ENCODE data around the gene NKG7.

Gene NKG7

DNA sequence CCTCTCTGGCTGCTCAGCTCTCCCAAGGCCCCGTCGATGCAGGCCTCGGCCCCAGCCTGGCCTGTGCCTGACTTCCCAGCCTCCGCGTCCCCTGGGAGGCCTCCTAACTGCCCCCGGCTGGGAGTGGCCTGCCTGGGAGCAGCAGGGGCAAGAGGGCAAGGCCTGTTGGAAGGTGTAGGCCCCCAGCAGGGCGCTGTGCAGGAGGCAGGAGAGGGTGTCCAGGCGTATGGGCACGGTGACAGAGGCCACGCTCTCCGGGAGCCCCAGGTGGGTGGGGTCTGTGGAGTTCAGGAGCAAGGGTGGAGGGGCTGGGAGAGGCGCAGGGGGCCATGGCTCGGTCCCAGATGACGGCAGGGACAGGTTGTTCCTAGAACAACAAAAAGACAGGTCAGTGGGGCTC lies 16.7 kb upstream of the NKG7 start:
- no peak for DNase-seq (ENCODE audit: low read depth, low spot score)
- in situ Hi-C loops (cut with HindIII; ENCODE audit: low sequenced_read_pairs) = no loop called here
- no peak overlapping the region for H3K4me3 ChIP-seq (ENCODE audit: low read depth, low read length)
- TF ChIP-seq, protein P1, sequence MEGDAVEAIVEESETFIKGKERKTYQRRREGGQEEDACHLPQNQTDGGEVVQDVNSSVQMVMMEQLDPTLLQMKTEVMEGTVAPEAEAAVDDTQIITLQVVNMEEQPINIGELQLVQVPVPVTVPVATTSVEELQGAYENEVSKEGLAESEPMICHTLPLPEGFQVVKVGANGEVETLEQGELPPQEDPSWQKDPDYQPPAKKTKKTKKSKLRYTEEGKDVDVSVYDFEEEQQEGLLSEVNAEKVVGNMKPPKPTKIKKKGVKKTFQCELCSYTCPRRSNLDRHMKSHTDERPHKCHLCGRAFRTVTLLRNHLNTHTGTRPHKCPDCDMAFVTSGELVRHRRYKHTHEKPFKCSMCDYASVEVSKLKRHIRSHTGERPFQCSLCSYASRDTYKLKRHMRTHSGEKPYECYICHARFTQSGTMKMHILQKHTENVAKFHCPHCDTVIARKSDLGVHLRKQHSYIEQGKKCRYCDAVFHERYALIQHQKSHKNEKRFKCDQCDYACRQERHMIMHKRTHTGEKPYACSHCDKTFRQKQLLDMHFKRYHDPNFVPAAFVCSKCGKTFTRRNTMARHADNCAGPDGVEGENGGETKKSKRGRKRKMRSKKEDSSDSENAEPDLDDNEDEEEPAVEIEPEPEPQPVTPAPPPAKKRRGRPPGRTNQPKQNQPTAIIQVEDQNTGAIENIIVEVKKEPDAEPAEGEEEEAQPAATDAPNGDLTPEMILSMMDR (IDR thresholded peaks at IDR 0.05; ENCODE audit: low read depth, low read length) = no peak

DNA sequence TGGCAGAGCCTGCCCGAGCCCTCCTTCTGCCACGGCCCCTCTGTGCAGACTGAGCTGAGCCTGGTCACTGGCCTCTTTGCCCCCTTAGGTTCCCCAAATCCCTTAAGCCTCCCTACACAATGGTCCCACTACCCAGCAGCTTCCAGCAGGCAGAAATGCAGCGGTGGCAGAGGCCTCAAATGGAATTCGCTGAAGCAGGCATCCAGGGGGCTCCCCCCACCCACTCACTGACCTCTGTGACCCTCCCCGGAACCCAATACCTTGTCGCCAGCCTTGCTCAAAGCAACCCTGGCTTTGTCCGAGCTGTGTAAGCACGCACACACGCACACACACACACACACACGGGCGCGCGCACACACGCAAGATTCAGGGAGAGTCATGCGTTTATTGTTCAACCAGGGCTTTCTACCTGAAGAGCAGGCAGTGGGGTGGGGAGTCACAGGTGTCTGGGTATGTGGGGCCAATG lies 15.5 kb upstream of the NKG7 start, which contains the start of gene LIM2:
Gene LIM2 (minus strand): TSS at position 51 of the 466 bp plus-strand sequence. CDS start 531 bp downstream, outside the sequence.
- DNase-seq (ENCODE audit: low read depth, low spot score) = no peak
- in situ Hi-C loops (cut with HindIII; ENCODE audit: low sequenced_read_pairs) = no loop called here

DNA sequence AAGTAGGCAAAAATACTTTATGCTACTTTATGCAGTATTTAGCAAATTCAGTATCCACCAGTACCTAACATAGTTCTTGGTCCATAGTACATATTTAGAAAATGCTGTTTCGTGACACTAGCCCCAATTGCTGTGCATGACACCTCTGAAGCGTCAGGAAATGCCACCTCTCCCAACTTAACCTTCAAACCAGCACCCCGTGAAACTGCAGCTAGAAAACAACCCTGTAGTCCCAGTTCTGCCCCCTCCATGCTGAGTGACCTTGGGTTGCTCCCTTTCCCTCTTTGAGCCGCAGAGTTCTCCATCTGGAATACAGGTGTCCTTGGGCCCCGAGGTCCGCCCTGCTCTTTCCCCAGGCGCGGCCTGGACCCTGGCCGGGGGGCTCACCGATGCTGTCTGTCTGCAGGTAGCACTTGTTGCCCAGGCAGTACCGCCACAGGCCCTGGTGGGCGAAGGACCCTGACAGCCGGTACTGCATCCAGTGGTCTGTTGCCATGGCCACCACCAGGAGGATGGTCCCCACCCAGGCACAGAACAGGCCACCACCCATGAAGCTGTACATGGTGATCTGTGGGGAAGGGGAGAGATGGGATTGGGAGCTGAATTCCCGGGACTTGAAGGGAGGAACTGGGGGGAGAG lies 14.5 kb upstream of the NKG7 start:
- H3K4me3 ChIP-seq (ENCODE audit: low read depth, low read length) = no peak overlapping the region
- in situ Hi-C loops (cut with HindIII; ENCODE audit: low sequenced_read_pairs) = no loop called here
- TF ChIP-seq, protein P1 (IDR thresholded peaks at IDR 0.05; ENCODE audit: low read depth, low read length) = no peak
- no peak for DNase-seq (ENCODE audit: low read depth, low spot score)

More for the DNA sequence above, 15.5 kb upstream of the NKG7 start, which contains the start of gene LIM2:
- H3K4me3 ChIP-seq (ENCODE audit: low read depth, low read length) = no peak within 1 kb of the TSS
- TF ChIP-seq, protein P1 (IDR thresholded peaks at IDR 0.05; ENCODE audit: low read depth, low read length) = no peak

DNA sequence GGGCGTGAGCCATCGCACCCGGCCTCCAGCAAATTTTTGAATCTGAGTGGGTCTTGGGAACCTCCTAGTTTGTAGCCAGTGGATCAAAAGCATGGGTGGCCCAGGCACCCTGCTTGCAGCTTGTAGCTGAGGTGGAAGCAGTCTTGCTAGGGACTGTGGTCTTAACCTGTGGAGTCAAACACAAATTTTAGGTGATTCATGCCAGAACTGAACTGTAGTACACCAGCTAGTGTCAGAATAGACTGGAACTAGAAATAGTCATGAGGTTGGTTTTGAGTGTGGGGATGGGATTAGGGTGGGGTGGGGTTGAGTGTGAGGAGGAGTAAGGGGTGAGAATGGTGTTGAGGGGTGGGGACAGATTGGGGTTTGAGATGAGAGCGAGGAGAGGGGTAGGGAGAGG lies 9.6 kb upstream of the NKG7 start:
- DNase-seq (ENCODE audit: low read depth, low spot score) = no peak
- TF ChIP-seq, protein P1 (IDR thresholded peaks at IDR 0.05; ENCODE audit: low read depth, low read length) = no peak
- H3K4me3 ChIP-seq (ENCODE audit: low read depth, low read length) = no peak overlapping the region
- in situ Hi-C loops (cut with HindIII; ENCODE audit: low sequenced_read_pairs) = no loop called here

DNA sequence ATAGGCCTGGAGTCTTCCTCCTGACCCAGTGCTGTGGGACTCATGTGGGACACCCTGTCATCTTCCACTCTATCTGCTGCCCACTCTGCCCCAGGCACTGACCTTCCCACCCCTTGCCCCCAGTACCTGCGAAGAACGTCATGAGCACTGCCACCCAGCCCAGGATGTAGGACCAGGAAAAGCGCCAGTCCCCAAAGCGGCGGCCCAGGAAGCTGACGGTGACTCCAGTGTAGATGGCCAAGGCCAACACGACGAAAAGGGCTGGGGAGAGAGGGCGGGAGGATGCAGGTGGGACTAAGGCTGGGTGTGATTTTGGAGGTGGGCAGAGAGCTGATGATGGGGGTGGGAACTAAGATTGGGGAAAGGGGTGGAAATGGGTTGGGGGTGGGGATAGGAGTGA lies 7.9 kb upstream of the NKG7 start:
- in situ Hi-C loops (cut with HindIII; ENCODE audit: low sequenced_read_pairs) = no loop called here
- no peak for DNase-seq (ENCODE audit: low read depth, low spot score)
- TF ChIP-seq, protein P1 (IDR thresholded peaks at IDR 0.05; ENCODE audit: low read depth, low read length) = no peak
- H3K4me3 ChIP-seq (ENCODE audit: low read depth, low read length) = no peak overlapping the region

DNA sequence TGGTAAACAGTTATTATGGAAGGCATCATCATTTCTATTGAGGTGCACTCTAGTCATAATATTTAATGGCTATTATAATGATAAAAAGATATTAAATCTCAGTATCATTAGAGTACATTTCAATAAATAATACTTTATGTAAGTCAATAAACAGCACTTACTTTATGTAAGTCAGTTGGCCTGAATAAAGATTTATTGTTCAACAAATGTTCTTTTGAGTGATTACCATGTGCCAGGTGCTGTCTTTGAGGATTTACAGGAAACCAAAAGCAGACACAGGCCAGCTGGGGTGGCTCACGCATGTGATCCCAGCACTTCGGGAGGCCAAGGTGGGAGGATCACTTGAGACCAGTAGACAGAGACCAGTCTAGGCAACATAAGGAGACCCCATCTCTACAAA lies 5.0 kb upstream of the NKG7 start:
- no peak for DNase-seq (ENCODE audit: low read depth, low spot score)
- TF ChIP-seq, protein P1 (IDR thresholded peaks at IDR 0.05; ENCODE audit: low read depth, low read length) = no peak
- in situ Hi-C loops (cut with HindIII; ENCODE audit: low sequenced_read_pairs) = no loop called here
- H3K4me3 ChIP-seq (ENCODE audit: low read depth, low read length) = no peak overlapping the region
